ENCODE results near the gene HS2ST1. TPM values are rescaled to one million over a fixed set of nuclear protein-coding genes. Genes with fewer than 3 reads are reported as not detected.

HS2ST1 gene
- total RNA-seq, 3 donors from 2014 or later (not counting 1 experiment from before 2014, with no cell fraction given): 12.5 to 18.4 (median 14.3) TPM

DNA sequence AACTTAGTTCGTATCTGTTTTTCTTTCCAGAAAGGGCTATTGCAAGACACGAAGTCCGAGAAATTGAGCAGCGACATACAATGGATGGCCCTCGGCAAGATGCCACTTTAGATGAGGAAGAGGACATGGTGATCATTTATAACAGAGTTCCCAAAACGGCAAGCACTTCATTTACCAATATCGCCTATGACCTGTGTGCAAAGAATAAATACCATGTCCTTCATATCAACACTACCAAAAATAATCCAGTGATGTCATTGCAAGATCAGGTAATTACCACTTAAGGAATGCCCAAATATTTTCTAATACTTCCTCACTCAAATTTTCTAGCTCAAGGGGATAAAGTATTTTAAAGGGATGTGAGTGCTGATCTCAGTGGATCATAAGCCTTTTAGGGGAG is 158.5 kb downstream of the HS2ST1 start:
- no peaks in the 10 kb centered on the region for H3K27me3 Mint-ChIP-seq (ENCODE audit: low read depth in 2 of 2)
- no peaks in the 10 kb centered on the region for H3K9me3 Mint-ChIP-seq
- no peaks in the 10 kb centered on the region for H3K36me3 ChIP-seq (ENCODE audit: control insufficient read depth, insufficient read depth, low read length)
- H3K4me1 ChIP-seq (ENCODE audit: control insufficient read depth, insufficient read depth, low read length): no peaks in the 10 kb centered on the region
- H3K27ac Mint-ChIP-seq: no peak overlapping the region
- DNase-seq (no peak), ATAC-seq (no peak)
- H3K4me3 Mint-ChIP-seq: no peak overlapping the region
- 97% methylated on average over 7 of the region's 7 CpGs for WGBS (ENCODE audit: insufficient coverage)
- no peak overlapping the region for H3K27ac ChIP-seq (ENCODE audit: low read length)
- peaks cover 5 to 9% of the 10 kb centered on the region in 2 donors for H3K4me1 Mint-ChIP-seq
- intact Hi-C loops (cut with micrococcal nuclease): no loop called here
- no peaks in the 10 kb centered on the region for H3K27me3 ChIP-seq (ENCODE audit: control insufficient read depth, insufficient read depth, low read length)
- TF ChIP-seq, protein P1, sequence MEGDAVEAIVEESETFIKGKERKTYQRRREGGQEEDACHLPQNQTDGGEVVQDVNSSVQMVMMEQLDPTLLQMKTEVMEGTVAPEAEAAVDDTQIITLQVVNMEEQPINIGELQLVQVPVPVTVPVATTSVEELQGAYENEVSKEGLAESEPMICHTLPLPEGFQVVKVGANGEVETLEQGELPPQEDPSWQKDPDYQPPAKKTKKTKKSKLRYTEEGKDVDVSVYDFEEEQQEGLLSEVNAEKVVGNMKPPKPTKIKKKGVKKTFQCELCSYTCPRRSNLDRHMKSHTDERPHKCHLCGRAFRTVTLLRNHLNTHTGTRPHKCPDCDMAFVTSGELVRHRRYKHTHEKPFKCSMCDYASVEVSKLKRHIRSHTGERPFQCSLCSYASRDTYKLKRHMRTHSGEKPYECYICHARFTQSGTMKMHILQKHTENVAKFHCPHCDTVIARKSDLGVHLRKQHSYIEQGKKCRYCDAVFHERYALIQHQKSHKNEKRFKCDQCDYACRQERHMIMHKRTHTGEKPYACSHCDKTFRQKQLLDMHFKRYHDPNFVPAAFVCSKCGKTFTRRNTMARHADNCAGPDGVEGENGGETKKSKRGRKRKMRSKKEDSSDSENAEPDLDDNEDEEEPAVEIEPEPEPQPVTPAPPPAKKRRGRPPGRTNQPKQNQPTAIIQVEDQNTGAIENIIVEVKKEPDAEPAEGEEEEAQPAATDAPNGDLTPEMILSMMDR (IDR thresholded peaks at IDR 0.05): no peak
- H3K9me3 ChIP-seq (ENCODE audit: control insufficient read depth, insufficient read depth, low read length): no peaks in the 10 kb centered on the region
- peaks cover 5% of the 10 kb centered on the region for H3K36me3 Mint-ChIP-seq
- no peak overlapping the region for H3K4me3 ChIP-seq (ENCODE audit: low read length)

DNA sequence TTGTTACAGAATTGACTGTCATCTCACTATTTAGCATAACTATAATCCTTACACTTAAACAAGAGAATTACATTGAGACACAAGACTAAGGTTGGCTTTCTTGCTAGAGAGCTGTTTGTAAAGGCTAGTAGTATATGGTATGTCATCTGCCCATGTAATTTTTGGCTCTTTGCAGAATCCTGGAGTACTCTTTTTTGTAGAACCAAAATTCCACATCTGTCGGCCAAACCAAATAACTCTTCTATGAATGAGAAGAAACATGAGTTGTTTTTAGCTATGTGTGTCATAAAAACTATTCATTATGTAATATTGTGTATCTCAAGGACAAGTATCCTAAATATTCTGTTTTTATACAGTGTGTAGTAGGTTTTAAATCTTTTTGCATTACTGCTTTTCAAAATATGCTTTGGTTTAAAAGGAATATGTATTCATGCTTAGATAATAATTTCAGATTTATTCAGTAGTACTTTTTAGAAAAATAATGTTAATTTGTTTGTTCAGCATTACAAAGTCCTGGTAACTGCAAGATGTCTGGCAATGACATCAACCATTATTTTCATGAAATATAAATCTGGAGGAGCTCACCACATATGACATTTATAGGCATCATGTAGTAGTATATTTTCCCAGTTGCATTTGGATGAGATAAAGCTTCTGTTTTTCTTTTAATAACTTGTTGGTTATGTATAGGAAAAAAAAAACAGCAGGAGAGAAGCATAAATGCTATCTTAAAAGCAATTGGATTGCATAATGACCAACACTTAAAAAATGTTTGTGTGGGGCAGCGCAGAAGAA is 159.8 kb downstream of the HS2ST1 start:
- Mint-ChIP-seq H3K4me3 (no peak overlapping the region), H3K4me1 (peaks cover 0 to 9% of the 10 kb centered on the region in 2 donors), H3K27ac (no peak overlapping the region), H3K27me3 (ENCODE audit: low read depth in 2 of 2) (no peaks in the 10 kb centered on the region), H3K9me3 (no peaks in the 10 kb centered on the region), H3K36me3 (peaks cover 5% of the 10 kb centered on the region)
- no peaks in the 10 kb centered on the region for H3K9me3 ChIP-seq (ENCODE audit: control insufficient read depth, insufficient read depth, low read length)
- ATAC-seq (no peak), DNase-seq (no peak)
- TF ChIP-seq, protein P1 (IDR thresholded peaks at IDR 0.05): no peak
- no peaks in the 10 kb centered on the region for H3K4me1 ChIP-seq (ENCODE audit: control insufficient read depth, insufficient read depth, low read length)
- no peaks in the 10 kb centered on the region for H3K36me3 ChIP-seq (ENCODE audit: control insufficient read depth, insufficient read depth, low read length)
- no peaks in the 10 kb centered on the region for H3K27me3 ChIP-seq (ENCODE audit: control insufficient read depth, insufficient read depth, low read length)
- H3K4me3 ChIP-seq (ENCODE audit: low read length): no peak overlapping the region
- WGBS (ENCODE audit: insufficient coverage): 100% methylated on average over 2 of the region's 2 CpGs
- intact Hi-C loops (cut with micrococcal nuclease): no loop called here
- H3K27ac ChIP-seq (ENCODE audit: low read length): no peak overlapping the region

DNA sequence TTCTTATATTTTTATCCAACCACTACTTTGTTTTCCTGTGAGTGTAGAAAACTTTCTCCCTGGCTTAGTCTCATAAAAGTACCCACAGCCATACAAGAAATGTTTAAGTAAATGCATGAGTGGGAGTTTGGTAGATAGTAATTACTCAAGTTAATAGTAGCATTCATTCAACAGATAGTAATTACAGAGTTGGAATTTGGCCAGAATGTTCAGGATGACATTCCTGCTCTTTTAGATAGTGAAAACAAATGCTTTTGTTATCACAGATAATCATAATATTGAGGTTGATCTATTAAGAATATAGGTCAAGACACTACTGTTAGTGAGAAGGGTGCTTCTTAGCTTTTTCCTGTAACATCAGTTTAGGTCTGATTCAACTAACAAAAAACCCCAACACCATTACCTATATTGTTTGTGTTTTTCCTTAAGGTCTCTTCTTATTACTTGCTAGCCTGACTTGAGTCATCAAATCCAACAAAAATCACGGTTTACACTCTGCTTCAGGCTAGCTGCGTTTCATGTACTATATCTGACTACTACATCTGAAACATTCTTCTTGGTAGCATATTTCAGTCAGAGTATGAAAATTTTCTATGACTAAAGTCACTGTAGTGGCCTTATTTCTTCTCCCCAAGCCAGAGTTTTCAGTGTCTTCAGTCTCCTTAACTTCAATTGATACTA is 163.7 kb downstream of the HS2ST1 start:
- ATAC-seq: no peak
- Mint-ChIP-seq H3K27me3 (ENCODE audit: low read depth in 2 of 2) (no peaks in the 10 kb centered on the region), H3K9me3 (no peaks in the 10 kb centered on the region), H3K27ac (no peak overlapping the region), H3K4me3 (no peak overlapping the region), H3K4me1 (peaks cover 0 to 3% of the 10 kb centered on the region in 2 donors), H3K36me3 (peaks cover 4% of the 10 kb centered on the region)
- WGBS (ENCODE audit: insufficient coverage): 89% methylated on average over 2 of the region's 2 CpGs
- Histone ChIP-seq H3K4me3 (ENCODE audit: low read length) (no peak overlapping the region), H3K36me3 (ENCODE audit: control insufficient read depth, insufficient read depth, low read length) (no peaks in the 10 kb centered on the region), H3K4me1 (ENCODE audit: control insufficient read depth, insufficient read depth, low read length) (no peaks in the 10 kb centered on the region), H3K27me3 (ENCODE audit: control insufficient read depth, insufficient read depth, low read length) (no peaks in the 10 kb centered on the region), H3K27ac (ENCODE audit: low read length) (no peak overlapping the region), H3K9me3 (ENCODE audit: control insufficient read depth, insufficient read depth, low read length) (no peaks in the 10 kb centered on the region)
- intact Hi-C loops (cut with micrococcal nuclease): no loop called here
- TF ChIP-seq, protein P1 (IDR thresholded peaks at IDR 0.05): no peak
- DNase-seq: no peak
